ENCODE data around the gene RAB25. TPM values are rescaled to one million over a fixed set of nuclear protein-coding genes. Genes with fewer than 3 reads are reported as not detected.

RAB25 gene
- polyA plus RNA-seq, 1 experiment: not detected

- H3K4me3 ChIP-seq (ENCODE audit: low read depth, low read length): no peak overlapping the region
- ChIA-PET CTCF (interaction anchor here (1.9 to 2.4 kb wide), 2 partner anchors 10 to 148 kb away, joined by 6 to 12 read pairs; no protein-coding TSS in a partner anchor), POLR2A (no interaction called here)
- DNase-seq (ENCODE audit: low read depth, low spot score): no peak
- TF ChIP-seq CTCF (IDR thresholded peaks at IDR 0.05; ENCODE audit: low read depth, low read length): no peak
- H3K9me3 ChIP-seq (ENCODE audit: control insufficient read depth, insufficient read depth, low read length): no peaks in the 10 kb centered on the region; the same call in 1 of the 2 replicates
- H3K27me3 ChIP-seq (ENCODE audit: control insufficient read depth, insufficient read depth, low read length): no peaks in the 10 kb centered on the region
- H3K27ac ChIP-seq (ENCODE audit: low read depth, low read length): no peak overlapping the region
Observed at GRCh38 chr1:156076609-156077429, 15.9 kb downstream of the RAB25 start.

GRCh38 chr1:156077430-156077760 is 16.4 kb downstream of the RAB25 start:
- Histone ChIP-seq H3K4me3 (ENCODE audit: low read depth, low read length) (no peak overlapping the region), H3K27me3 (ENCODE audit: control insufficient read depth, insufficient read depth, low read length) (no peaks in the 10 kb centered on the region), H3K9me3 (ENCODE audit: control insufficient read depth, insufficient read depth, low read length) (no peaks in the 10 kb centered on the region; the same call in 1 of the 2 replicates), H3K27ac (ENCODE audit: low read depth, low read length) (peak overlapping the region; percentile 11)
- CTCF ChIA-PET: no interaction called here
- POLR2A ChIA-PET: no interaction called here
- DNase-seq (ENCODE audit: low read depth, low spot score): no peak
- TF ChIP-seq CTCF (IDR thresholded peaks at IDR 0.05; ENCODE audit: low read depth, low read length): no peak

GRCh38 chr1:156078728-156079127 is 17.8 kb downstream of the RAB25 start:
- H3K9me3 ChIP-seq (ENCODE audit: control insufficient read depth, insufficient read depth, low read length): no peaks in the 10 kb centered on the region; the same call in 1 of the 2 replicates
- TF ChIP-seq CTCF (IDR thresholded peaks at IDR 0.05; ENCODE audit: low read depth, low read length): no peak
- peak overlapping the region; percentile 31 for H3K4me3 ChIP-seq (ENCODE audit: low read depth, low read length)
- H3K27me3 ChIP-seq (ENCODE audit: control insufficient read depth, insufficient read depth, low read length): no peaks in the 10 kb centered on the region
- ChIA-PET CTCF (interaction anchor here (0.9 to 1.7 kb wide), 3 partner anchors 12 to 146 kb away, joined by 4 to 7 read pairs (median 6); no protein-coding TSS in a partner anchor), POLR2A (no interaction called here)
- no peak overlapping the region for H3K27ac ChIP-seq (ENCODE audit: low read depth, low read length)
- no peak for DNase-seq (ENCODE audit: low read depth, low spot score)

- Histone ChIP-seq H3K4me3 (ENCODE audit: low read depth, low read length) (peak overlapping the region; percentile 87), H3K27me3 (ENCODE audit: control insufficient read depth, insufficient read depth, low read length) (no peaks in the 10 kb centered on the region), H3K27ac (ENCODE audit: low read depth, low read length) (no peak overlapping the region), H3K9me3 (ENCODE audit: control insufficient read depth, insufficient read depth, low read length) (no peaks in the 10 kb centered on the region; the same call in 1 of the 2 replicates)
- DNase-seq (ENCODE audit: low read depth, low spot score): no peak
- CTCF ChIA-PET: interaction anchor here (0.6 to 1.3 kb wide), 3 partner anchors 11 to 145 kb away, joined by 3 to 6 read pairs (median 3); no protein-coding TSS in a partner anchor
- POLR2A ChIA-PET: no interaction called here
- TF ChIP-seq CTCF (IDR thresholded peaks at IDR 0.05; ENCODE audit: low read depth, low read length): no peak
Observed at GRCh38 chr1:156079762-156080161, 18.8 kb downstream of the RAB25 start.

DNA sequence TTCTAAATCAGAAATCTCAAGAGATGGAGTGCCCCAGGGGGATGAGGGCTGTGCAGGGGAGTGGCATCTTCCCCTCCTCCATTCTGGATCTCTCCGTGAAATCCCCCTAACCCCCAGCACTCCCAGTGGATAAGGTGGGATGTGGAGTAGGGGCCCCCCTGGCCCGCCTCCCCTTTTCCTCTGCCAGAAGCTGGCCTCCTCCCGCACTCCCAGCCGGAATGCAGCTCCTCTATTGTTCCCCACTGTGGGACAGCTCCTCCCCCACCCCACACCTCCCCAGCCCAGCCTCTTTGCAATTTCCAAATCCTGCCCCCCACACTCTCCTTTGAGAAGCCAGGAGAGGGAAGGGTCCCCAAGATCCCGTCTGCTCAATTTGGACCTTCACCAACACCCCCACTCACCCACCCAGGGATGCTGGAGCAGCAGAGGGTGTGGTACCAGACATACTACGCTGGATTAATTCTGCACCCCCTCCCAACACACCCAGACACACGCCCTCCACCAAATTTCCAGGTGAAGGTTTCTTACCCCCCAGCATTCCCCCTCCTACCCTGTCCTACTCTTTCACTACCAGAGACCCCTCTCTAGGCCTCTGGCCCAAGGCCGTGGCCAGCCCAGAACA is 19.4 kb downstream of the RAB25 start:
- Histone ChIP-seq H3K27me3 (ENCODE audit: control insufficient read depth, insufficient read depth, low read length) (no peaks in the 10 kb centered on the region), H3K4me3 (ENCODE audit: low read depth, low read length) (peak overlapping the region; percentile 87), H3K9me3 (ENCODE audit: control insufficient read depth, insufficient read depth, low read length) (no peaks in the 10 kb centered on the region; the same call in 1 of the 2 replicates), H3K27ac (ENCODE audit: low read depth, low read length) (no peak overlapping the region)
- no peak for DNase-seq (ENCODE audit: low read depth, low spot score)
- ChIA-PET POLR2A (interaction anchor here (0.6 kb wide), 1 partner anchor 161 kb away, joined by 3 read pairs; no protein-coding TSS in a partner anchor), CTCF (interaction anchor here (1.3 kb wide), 1 partner anchor 11 kb away, joined by 3 read pairs; no protein-coding TSS in a partner anchor)
- no peak for TF ChIP-seq CTCF (IDR thresholded peaks at IDR 0.05; ENCODE audit: low read depth, low read length)

All from AG04450 (cell line).